Neural progenitor cell (in vitro differentiated cells): ENCODE data around the gene CLCF1. TPM values are rescaled to one million over a fixed set of nuclear protein-coding genes. Genes with fewer than 3 reads are reported as not detected.
A peak's percentile ranks its signal among the peaks of the same experiment; 100 is the strongest.

ENCODE experiments used
- DNase-seq: peaks from one replicate; pipeline ENCODE4 v3.0.0-alpha.2; 2016; ENCODE audit warnings: low spot score
- H2AFZ ChIP-seq: fragments of 200-600 bp; sonication (generic); replicated peaks from 2 replicates; pipeline ENCODE4 v1.6.1; 2016; ENCODE audit warnings: antibody characterized with exemption
- H3F3A ChIP-seq: fragments of 200-600 bp; sonication (generic); 2 replicates; pipeline ENCODE4 v1.6.1; 2016; ENCODE audit warnings: antibody characterized with exemption, low read depth
- H3K27ac ChIP-seq: fragments of 200-600 bp; sonication (generic); 2 replicates; pipeline ENCODE4 v1.5.1; 2016; ENCODE audit warnings: mild to moderate bottlenecking
- H3K27me3 ChIP-seq: fragments of 200-600 bp; sonication (generic); 2 replicates; pipeline ENCODE4 v1.6.1; 2016; ENCODE audit warnings: mild to moderate bottlenecking, moderate library complexity
- H3K36me3 ChIP-seq: fragments of 200-600 bp; sonication (generic); 2 replicates; pipeline ENCODE4 v1.5.1; 2016
- H3K4me1 ChIP-seq: fragments of 200-600 bp; sonication (generic); 2 replicates; pipeline ENCODE4 v1.6.1; 2016; ENCODE audit warnings: mixed run types
- H3K4me2 ChIP-seq: fragments of 200-600 bp; sonication (generic); 2 replicates; pipeline ENCODE4 v1.6.1; 2016
- H3K4me3 ChIP-seq: fragments of 200-600 bp; sonication (generic); 2 replicates; pipeline ENCODE4 v1.5.1; 2016
- H3K79me2 ChIP-seq: fragments of 200-600 bp; sonication (generic); 2 replicates; pipeline ENCODE4 v1.6.1; 2016; ENCODE audit warnings: low read depth
- H3K9ac ChIP-seq: fragments of 200-600 bp; sonication (generic); 2 replicates; pipeline ENCODE4 v1.6.1; 2016
- H3K9me3 ChIP-seq: fragments of 200-600 bp; sonication (generic); 2 replicates; pipeline ENCODE4 v1.5.1; 2016; ENCODE audit warnings: low read depth
- H4K20me1 ChIP-seq: fragments of 200-600 bp; sonication (generic); 2 replicates; pipeline ENCODE4 v1.6.1; 2016; ENCODE audit warnings: low read depth
- H3K27ac Mint-ChIP-seq: 3 replicates; pipeline ENCODE4 v1.8.0; 2021; ENCODE audit warnings: mixed read lengths
- H3K27me3 Mint-ChIP-seq: 2 replicates; pipeline ENCODE4 v1.8.0; 2022; ENCODE audit warnings: low read depth, mild to moderate bottlenecking, inconsistent platforms, moderate library complexity, mixed read lengths; ENCODE audit not compliant: insufficient read depth
- H3K36me3 Mint-ChIP-seq: 3 replicates; pipeline ENCODE4 v1.8.0; 2021; ENCODE audit warnings: mixed read lengths
- H3K4me1 Mint-ChIP-seq: 3 replicates; pipeline ENCODE4 v1.8.0; 2021; ENCODE audit warnings: mixed read lengths
- H3K4me3 Mint-ChIP-seq: 3 replicates; pipeline ENCODE4 v1.8.0; 2021; ENCODE audit warnings: mild to moderate bottlenecking, moderate library complexity, mixed read lengths
- H3K9me3 Mint-ChIP-seq: 3 replicates; pipeline ENCODE4 v1.8.0; 2020; ENCODE audit warnings: mixed read lengths
- CTCF ChIP-seq: fragments of 200-600 bp; sonication (generic); IDR thresholded peaks from 2 replicates; pipeline ENCODE4 v1.5.1; 2017; ENCODE audit warnings: antibody characterized with exemption, mild to moderate bottlenecking
- EZH2 ChIP-seq: fragments of 200-600 bp; sonication (generic); IDR thresholded peaks from 2 replicates; pipeline ENCODE4 v1.6.1; 2017; ENCODE audit warnings: antibody characterized with exemption, mild to moderate bottlenecking, moderate library complexity
- EZH2phosphoT487 ChIP-seq: fragments of 200-600 bp; sonication (generic); IDR thresholded peaks from 2 replicates; pipeline ENCODE4 v1.6.1; 2017; ENCODE audit warnings: antibody characterized with exemption
- total RNA-seq: library from RNA; depleted of rRNA; stranded (reverse); fragments of >200 nt; gene quantifications from 2 replicates; pipeline ENCODE4 v1.2.3, GENCODE V29; 2015; ENCODE audit warnings: low replicate concordance

The CLCF1 gene
- total RNA-seq, 1 donor from 2014 or later, result 2.0 TPM

DNA sequence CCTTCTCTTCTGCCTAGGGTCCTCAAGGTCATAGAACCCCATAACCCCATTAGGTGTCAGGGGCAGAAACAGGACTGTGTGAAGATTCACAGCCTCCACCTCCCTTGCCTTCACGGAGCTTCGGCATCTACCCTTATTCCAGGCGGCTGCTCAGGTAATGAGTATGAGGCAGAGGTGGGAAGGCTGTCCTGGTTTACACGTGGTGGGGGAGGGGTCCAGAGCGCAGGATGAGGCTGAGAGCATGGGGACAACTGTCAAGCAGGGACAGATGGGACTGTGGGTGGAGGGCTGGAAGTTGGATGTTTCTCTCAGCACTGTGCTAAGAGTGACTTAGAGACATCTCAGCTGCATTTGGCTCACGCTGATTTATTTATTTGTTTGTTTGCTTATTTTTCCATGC lies 14.1 kb upstream of the CLCF1 start:
- Histone ChIP-seq H3K27ac (no peak overlapping the region), H3K9me3 (no peaks in the 10 kb centered on the region), H3K36me3 (no peaks in the 10 kb centered on the region), H2AFZ (no peak overlapping the region), H3K4me1 (peaks cover 2% of the 10 kb centered on the region), H3K79me2 (peaks cover 21% of the 10 kb centered on the region), H3K27me3 (peaks cover 12% of the 10 kb centered on the region), H3F3A (peaks cover 8% of the 10 kb centered on the region), H4K20me1 (peaks cover 7% of the 10 kb centered on the region), H3K9ac (no peak overlapping the region), H3K4me2 (no peak overlapping the region), H3K4me3 (no peak overlapping the region)
- Mint-ChIP-seq H3K36me3 (no peaks in the 10 kb centered on the region), H3K4me1 (peaks cover 22% of the 10 kb centered on the region), H3K9me3 (no peaks in the 10 kb centered on the region), H3K27ac (no peak overlapping the region), H3K27me3 (peaks cover 2% of the 10 kb centered on the region), H3K4me3 (no peak overlapping the region)
- no peak for DNase-seq
- no peak for TF ChIP-seq EZH2
- TF ChIP-seq CTCF, result no peak
- no peak for TF ChIP-seq EZH2phosphoT487

DNA sequence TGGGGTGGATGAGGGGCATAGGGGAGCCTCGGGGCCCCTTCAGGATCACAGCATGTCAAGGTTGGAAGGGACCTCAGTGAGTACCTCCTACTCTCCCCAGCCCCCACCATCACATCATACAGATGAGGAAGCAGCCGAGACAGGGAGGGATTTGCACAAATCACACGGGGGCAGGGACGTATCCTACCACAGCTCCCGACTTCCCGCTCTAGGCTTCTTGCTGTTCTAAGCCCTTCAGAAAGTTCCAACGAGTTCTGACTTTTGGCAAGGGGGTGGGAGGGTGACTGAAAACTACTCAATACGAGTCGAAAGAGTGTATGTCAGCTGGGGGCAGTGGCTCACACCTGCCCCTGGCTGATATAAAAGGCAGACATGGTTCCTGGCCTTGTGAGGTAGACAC lies 13.7 kb upstream of the CLCF1 start:
- no peak for DNase-seq
- no peaks in the 10 kb centered on the region for H3K4me1 ChIP-seq
- H3K9ac ChIP-seq, result no peak overlapping the region
- no peaks in the 10 kb centered on the region for H3K36me3 ChIP-seq
- peaks cover 12% of the 10 kb centered on the region for H3K27me3 ChIP-seq
- H3K9me3 ChIP-seq, result no peaks in the 10 kb centered on the region
- H4K20me1 ChIP-seq, result peaks cover 2% of the 10 kb centered on the region
- H3K4me3 ChIP-seq, result no peak overlapping the region
- H2AFZ ChIP-seq, result no peak overlapping the region
- Mint-ChIP-seq H3K27ac (no peak overlapping the region), H3K36me3 (no peaks in the 10 kb centered on the region), H3K27me3 (peaks cover 2% of the 10 kb centered on the region), H3K4me3 (no peak overlapping the region), H3K9me3 (no peaks in the 10 kb centered on the region), H3K4me1 (peaks cover 23% of the 10 kb centered on the region)
- peaks cover 16% of the 10 kb centered on the region for H3K79me2 ChIP-seq
- no peak overlapping the region for H3K4me2 ChIP-seq
- H3F3A ChIP-seq, result peaks cover 8% of the 10 kb centered on the region
- TF ChIP-seq EZH2phosphoT487 (no peak), EZH2 (no peak), CTCF (no peak)
- H3K27ac ChIP-seq, result no peak overlapping the region

DNA sequence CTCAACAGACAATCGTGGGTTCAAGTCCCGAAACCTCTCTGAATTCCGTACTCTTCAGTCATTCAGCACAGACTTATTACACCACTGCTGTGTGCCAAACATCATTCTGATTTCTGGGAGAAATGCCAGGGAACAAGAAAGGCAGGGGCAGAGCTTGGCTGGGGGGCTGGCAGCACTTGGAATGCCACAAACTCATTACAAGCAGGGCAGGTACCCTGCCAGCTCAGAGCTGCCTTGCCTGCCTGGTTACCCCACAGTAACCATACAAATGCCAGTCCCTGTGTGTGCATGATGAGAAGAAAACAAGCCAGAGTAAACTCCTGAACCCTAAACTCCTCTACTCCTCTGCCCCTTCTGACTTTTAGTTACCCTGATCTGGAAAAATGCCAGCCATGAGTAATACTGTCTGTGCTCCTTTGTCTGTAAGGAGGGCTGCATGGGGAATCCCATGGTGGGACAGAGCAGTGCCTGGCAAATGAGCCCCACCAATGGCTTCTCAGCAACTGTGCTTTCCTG lies 11.5 kb upstream of the CLCF1 start:
- no peaks in the 10 kb centered on the region for H3K4me1 ChIP-seq
- Mint-ChIP-seq H3K4me3 (no peak overlapping the region), H3K36me3 (no peaks in the 10 kb centered on the region), H3K4me1 (peaks cover 15% of the 10 kb centered on the region), H3K27ac (no peak overlapping the region), H3K27me3 (peaks cover 2% of the 10 kb centered on the region), H3K9me3 (no peaks in the 10 kb centered on the region)
- TF ChIP-seq EZH2, result no peak
- no peak overlapping the region for H3K9ac ChIP-seq
- H3K9me3 ChIP-seq, result no peaks in the 10 kb centered on the region
- H3K79me2 ChIP-seq, result no peaks in the 10 kb centered on the region
- no peak overlapping the region for H3K27ac ChIP-seq
- peaks cover 12% of the 10 kb centered on the region for H3K27me3 ChIP-seq
- H3K36me3 ChIP-seq, result no peaks in the 10 kb centered on the region
- no peak for DNase-seq
- H3K4me2 ChIP-seq, result no peak overlapping the region
- no peak overlapping the region for H2AFZ ChIP-seq
- H3F3A ChIP-seq, result peaks cover 4% of the 10 kb centered on the region
- no peaks in the 10 kb centered on the region for H4K20me1 ChIP-seq
- H3K4me3 ChIP-seq, result no peak overlapping the region

- H3F3A ChIP-seq, result no peaks in the 10 kb centered on the region
- no peaks in the 10 kb centered on the region for H4K20me1 ChIP-seq
- H3K9me3 ChIP-seq, result no peaks in the 10 kb centered on the region
- TF ChIP-seq CTCF (peak; percentile 98), EZH2phosphoT487 (no peak)
- H3K4me1 ChIP-seq, result no peaks in the 10 kb centered on the region
- H3K9ac ChIP-seq, result no peak overlapping the region
- no peak overlapping the region for H3K27ac Mint-ChIP-seq
- peaks cover 2% of the 10 kb centered on the region for H3K27me3 Mint-ChIP-seq
- no peak overlapping the region for H3K27ac ChIP-seq
- H3K36me3 Mint-ChIP-seq, result no peaks in the 10 kb centered on the region
- no peak overlapping the region for H3K4me3 Mint-ChIP-seq
- peaks cover 17% of the 10 kb centered on the region for H3K27me3 ChIP-seq
- no peak overlapping the region for H3K4me3 ChIP-seq
- H3K36me3 ChIP-seq, result no peaks in the 10 kb centered on the region
- no peak overlapping the region for H2AFZ ChIP-seq
- DNase-seq, result peak; percentile 85
- H3K9me3 Mint-ChIP-seq, result no peaks in the 10 kb centered on the region
- no peak overlapping the region for H3K4me2 ChIP-seq
- H3K4me1 Mint-ChIP-seq, result peaks cover 10% of the 10 kb centered on the region
- H3K79me2 ChIP-seq, result no peaks in the 10 kb centered on the region
Measured at GRCh38 chr11:67382276-67383136, 9.1 kb upstream of the CLCF1 start.
